Posterior vena cava (tissue), 2 donors: ENCODE data around the gene SERPING1. TPM values are rescaled to one million over a fixed set of nuclear protein-coding genes. Genes with fewer than 3 reads are reported as not detected.
A peak's percentile ranks its signal among the peaks of the same experiment; 100 is the strongest.
"Not testable (repeated sequence)": the region's sequence is repeated elsewhere in the genome, so short reads cannot be mapped to it uniquely, and the experiment has no call there.

Source experiments
- DNase-seq: peaks from one replicate; pipeline ENCODE4 v3.0.0-alpha.2; 2020; ENCODE audit warnings: low spot score
- intact Hi-C, 2 donors: fragments of 100-400 bp; cut with DNase I; formaldehyde crosslinking; loops; one replicate each; pipeline versions ENCODE4 v1.14.1 to v1.14.2; 2022 to 2023
- total RNA-seq, 2 donors: library from RNA; stranded (reverse); fragmentation: NEBNext Ultra II Directional; extraction: Animal tissue kit (Norgen Biotek cat#: 25700); gene quantifications; one replicate each; pipeline ENCODE4 v1.2.1, GENCODE V29; 2021
- donor health status: DM: yes; HTN: yes; CAD: no.
- donor health status: DM: yes; HTN: yes; CAD: no.

Gene SERPING1
- total RNA-seq, 2 donors from 2014 or later = 501 to 774 TPM

DNA sequence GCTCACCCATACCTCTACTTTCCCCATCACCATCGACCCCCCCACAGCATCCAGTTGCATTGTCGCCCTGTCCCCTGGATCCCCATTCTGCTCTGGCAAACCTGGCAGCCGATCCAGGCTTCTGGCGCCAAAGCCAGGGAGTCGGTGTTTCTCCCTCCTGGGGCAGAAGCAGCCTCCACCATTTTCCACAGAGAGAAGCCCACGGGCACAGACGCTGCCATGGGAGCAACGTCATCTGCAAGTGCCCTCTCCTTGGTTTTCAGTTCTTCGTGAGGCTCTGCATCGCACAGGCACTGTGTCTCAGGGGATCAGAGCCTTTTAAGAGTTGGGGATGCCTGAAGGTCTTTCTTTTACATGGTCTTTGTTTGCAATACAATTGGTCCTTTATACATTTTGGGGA is 49.9 kb downstream of the SERPING1 start:
- DNase-seq = no peak
- intact Hi-C loops = loop anchor here (2.0 to 10.0 kb wide), 2 partner anchors 81 to 193 kb away; partner anchors contain the start of gene UBE2L6 (in 1 of the 2)

GRCh38 chr11:57647960-57648800 is 50.7 kb downstream of the SERPING1 start:
- no peak for DNase-seq
- intact Hi-C loops = loop anchor here (2.0 to 10.0 kb wide), 2 partner anchors 81 to 193 kb away; partner anchors contain the start of gene UBE2L6 (in 1 of the 2)

DNA sequence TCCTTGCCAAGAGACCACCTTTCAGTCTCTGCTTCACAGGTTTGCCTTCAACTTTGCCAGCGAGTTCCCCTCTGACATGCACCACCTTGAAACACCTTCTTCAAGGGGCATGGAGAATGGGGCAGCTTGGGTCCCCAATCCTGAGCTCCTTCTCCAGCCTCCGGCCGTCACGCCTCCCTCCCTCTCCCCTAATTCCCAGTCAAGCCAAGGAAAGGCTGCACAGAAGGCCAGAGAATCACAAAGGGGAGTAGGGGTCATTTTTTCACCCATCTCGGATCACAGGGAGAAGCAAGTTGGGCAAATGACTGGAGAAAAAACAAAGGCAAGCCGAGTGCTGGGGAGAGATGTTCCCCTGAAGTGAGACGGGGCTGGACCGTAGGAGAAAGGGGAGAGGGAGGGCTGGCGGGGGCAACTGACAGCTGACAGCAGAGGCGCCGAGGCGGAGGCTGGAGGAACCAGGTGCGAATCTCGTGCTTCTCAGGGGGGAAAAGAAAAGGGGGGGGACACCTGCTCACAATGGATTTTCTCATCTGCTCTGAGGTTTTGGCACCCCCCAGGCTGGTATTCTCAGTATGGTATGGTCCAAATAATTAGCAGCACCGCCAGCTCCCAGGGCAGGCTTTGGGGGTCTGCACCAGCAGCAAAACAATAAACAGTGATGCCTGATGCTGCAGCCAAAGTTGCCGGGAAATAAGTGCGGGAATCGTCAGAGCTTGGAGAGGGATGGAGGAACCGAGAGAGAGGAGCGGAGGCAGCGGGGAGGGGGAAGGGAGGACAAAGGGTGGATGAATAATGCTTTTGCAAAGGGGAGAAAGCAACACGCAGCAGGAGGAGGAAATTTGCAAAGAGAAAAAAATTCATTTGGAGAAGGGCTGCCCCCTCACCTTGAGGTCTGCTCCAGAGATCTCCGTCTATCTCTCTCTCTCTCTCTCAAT is 51.6 kb downstream of the SERPING1 start:
- no peak for DNase-seq
- intact Hi-C loops = loop anchor here in 1 of 2 donors (10.0 kb wide), 1 partner anchor 194 kb away; no protein-coding TSS in a partner anchor

GRCh38 chr11:57649826-57650738 is 52.6 kb downstream of the SERPING1 start, which contains the start of gene YPEL4:
TSS of gene YPEL4 (minus strand) at chr11:57649912. CDS start at chr11:57647107, 2,805 bp downstream.
- no peak for DNase-seq

DNA sequence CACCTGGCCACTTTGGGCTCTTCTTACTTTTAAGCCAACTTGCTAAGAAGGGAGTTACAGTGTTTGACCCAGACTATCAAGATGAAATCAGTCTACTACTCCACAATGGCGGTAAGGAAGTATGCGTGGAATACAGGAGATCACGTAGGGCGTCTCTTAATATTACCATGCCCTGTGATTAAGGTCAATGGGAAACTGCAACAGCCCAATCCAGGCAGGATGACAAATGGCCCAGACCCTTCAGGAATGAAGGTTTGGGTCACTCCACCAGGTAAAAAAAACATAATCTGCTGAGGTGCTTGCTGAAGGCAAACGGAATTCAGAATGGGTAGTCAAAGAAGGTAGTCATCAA is 53.2 kb downstream of the SERPING1 start:
- intact Hi-C loops = no loop called here
- no peak for DNase-seq

More at GRCh38 chr11:57649826-57650738, 52.6 kb downstream of the SERPING1 start, which contains the start of gene YPEL4:
- intact Hi-C loops = loop anchor here in 1 of 2 donors (10.0 kb wide), 1 partner anchor 195 kb away; no protein-coding TSS in a partner anchor

DNA sequence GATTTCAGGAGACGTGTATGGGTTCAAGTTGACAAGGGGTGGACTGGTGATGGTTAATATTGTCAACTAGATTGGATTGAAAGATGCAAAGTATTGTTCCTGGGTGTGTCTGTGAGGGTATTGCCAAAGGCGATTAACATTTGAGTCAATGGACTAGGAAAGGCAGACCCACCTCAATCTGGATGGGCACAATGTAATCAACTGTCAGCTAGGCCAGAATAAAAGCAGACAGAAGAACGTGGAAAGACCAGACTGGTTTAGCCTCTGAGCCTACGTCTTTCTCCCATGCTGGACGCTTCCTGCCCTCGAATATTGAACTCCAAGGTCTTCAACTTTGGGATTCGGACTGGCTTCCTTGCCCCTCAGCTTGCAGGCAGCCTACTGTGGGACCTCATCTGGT is 53.9 kb downstream of the SERPING1 start:
- DNase-seq = no peak
- intact Hi-C loops = no loop called here

- DNase-seq, intact Hi-C loops: not testable (repeated sequence)
These were observed 54.7 kb downstream of the SERPING1 start for GRCh38 chr11:57652230-57652629.

DNA sequence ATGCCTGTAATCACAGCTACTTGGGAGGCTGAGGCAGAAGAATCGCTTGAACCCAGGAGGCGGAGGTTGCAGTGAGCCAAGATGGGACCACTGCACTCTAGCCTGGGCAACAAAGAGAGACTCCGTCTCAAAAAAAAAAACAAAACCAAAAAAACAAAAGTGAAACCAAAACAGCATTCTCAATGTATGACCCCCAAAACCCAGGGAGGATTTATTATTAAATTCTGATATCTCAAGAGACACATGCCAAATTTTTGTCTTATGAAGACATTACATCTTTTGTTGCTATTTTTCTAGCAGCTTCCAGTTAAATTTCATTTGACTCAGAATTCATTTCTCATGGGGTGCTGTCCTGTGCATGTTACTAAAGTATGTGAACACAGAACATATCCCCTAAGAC is 55.2 kb downstream of the SERPING1 start:
- intact Hi-C loops = no loop called here

DNA sequence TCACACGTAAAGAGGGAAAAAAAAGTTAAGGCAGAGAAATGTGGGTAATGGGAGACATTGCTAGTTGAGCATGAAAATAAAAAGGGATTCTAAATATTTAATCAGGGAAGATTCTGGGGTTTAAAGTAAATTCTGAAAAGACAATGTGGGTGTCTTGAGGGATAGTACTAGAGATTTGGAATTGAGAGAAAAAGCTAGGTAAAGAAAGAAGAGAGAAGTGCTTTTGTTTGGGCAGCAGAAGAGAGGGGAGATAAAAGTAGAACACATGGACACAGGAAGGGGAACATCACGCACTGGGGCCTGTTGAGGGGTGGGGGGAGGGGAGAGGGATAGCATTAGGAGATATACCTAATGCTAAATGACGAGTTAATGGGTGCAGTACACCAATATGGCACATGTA is 55.7 kb downstream of the SERPING1 start:
- no peak for DNase-seq
- intact Hi-C loops = no loop called here

More for the DNA sequence above, 55.2 kb downstream of the SERPING1 start:
- no peak for DNase-seq

GRCh38 chr11:57656885-57657193 is 59.4 kb downstream of the SERPING1 start:
- DNase-seq = no peak
- intact Hi-C loops = no loop called here

- peak; percentile 100 for DNase-seq
- intact Hi-C loops = no loop called here
These were observed 59.9 kb downstream of the SERPING1 start, which contains the start of gene CLP1 for GRCh38 chr11:57657194-57658022. TSS of gene CLP1 (plus strand) at chr11:57657762. CDS start at chr11:57659477, 1,715 bp downstream.

- intact Hi-C loops = no loop called here
These were observed 60.5 kb downstream of the SERPING1 start for GRCh38 chr11:57658023-57658361.

GRCh38 chr11:57659669-57660068 is 62.2 kb downstream of the SERPING1 start:
- no peak for DNase-seq
- intact Hi-C loops = loop anchor here in 1 of 2 donors (10.0 kb wide), 1 partner anchor 335 kb away; the partner anchor contains the start of gene TNKS1BP1

More at GRCh38 chr11:57658023-57658361, 60.5 kb downstream of the SERPING1 start:
- DNase-seq = no peak

DNA sequence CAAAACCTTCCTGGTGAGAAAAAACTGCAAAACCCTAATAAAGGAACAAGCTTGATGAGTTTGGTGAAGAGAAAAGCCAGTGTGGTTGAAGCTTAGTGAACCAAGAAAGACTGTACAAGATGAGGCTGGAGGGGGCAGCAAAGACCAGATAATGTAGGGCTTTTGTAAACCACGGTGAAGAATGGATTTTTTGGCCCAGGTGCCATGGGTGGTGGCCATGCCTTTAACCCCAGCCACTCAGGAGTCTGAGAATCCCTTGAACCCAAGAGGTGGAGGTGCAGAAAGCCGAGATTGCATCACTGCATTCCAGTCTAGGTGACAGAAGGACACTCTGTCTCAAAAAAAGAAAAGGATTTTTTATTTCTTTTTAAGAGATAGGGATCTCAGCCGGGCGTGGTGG is 65.4 kb downstream of the SERPING1 start:
- intact Hi-C loops = loop anchor here in 1 of 2 donors (10.0 kb wide), 1 partner anchor 338 kb away; the partner anchor contains the start of gene TNKS1BP1
- DNase-seq = no peak

GRCh38 chr11:57663975-57664374 is 66.5 kb downstream of the SERPING1 start:
- intact Hi-C loops = loop anchor here in 1 of 2 donors (10.0 kb wide), 1 partner anchor 339 kb away; the partner anchor contains the start of gene TNKS1BP1
- no peak for DNase-seq
